Measurements from ENCODE around the gene PIPOX. TPM values are rescaled to one million over a fixed set of nuclear protein-coding genes. Genes with fewer than 3 reads are reported as not detected.
A peak's percentile ranks its signal among the peaks of the same experiment; 100 is the strongest.

Gene PIPOX, protein sequence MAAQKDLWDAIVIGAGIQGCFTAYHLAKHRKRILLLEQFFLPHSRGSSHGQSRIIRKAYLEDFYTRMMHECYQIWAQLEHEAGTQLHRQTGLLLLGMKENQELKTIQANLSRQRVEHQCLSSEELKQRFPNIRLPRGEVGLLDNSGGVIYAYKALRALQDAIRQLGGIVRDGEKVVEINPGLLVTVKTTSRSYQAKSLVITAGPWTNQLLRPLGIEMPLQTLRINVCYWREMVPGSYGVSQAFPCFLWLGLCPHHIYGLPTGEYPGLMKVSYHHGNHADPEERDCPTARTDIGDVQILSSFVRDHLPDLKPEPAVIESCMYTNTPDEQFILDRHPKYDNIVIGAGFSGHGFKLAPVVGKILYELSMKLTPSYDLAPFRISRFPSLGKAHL
- 1.5 to 2.3 TPM (median 2.2 TPM) in 3 replicates for total RNA-seq
- long read RNA-seq, partial matches to known transcripts: 0 of 1 reads
- long read RNA-seq, other reads (novel, unspliced or antisense): 1 of 1 reads

DNA sequence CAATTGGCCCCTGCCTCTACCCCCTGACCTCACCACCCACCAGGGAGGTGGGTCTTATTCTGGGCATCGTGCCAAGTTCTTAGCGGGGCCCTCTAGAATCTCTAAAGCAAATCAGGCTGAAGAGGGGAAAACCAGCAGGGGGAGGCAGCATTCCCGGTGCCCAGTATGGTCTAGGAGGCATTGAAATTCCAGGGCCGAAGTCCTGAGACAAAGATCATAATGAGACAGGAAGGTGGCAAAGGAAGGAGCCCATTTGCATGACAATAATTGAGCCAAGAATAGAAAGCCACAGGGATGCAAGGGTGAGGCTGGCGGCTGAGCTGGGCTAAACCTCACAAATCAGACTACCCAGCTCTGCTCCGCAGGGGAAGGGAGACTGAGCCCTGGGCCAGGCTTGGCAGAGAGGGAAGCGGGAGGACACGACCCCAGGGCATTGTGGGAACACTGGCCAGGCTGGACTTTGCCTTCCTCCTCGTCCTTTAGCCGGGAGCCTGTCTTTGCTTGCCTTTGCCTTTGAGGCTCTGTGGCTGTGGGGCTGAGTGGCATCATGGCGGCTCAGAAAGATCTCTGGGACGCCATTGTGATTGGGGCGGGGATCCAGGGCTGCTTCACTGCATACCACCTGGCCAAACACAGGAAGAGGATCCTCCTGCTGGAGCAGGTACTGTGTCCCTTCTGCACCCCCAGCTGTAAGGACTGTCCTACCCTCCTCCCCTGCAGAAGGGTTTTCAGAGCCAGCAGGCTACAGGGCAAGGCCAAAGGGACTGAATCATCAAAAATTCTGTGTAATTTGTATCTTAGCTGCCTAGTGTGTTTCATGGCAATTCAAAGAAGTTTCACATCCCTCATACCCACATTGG, at the start of gene PIPOX:
TSS of gene PIPOX (plus strand) at position 463 of the 860 bp plus-strand sequence. CDS start at position 548, 85 bp downstream.
- no peak within 1 kb of the TSS for H3K4me3 Mint-ChIP-seq (ENCODE audit: unreplicated experiment)
- peak within 1 kb of the TSS; percentile 70 for H3K27ac Mint-ChIP-seq (ENCODE audit: unreplicated experiment)

DNA sequence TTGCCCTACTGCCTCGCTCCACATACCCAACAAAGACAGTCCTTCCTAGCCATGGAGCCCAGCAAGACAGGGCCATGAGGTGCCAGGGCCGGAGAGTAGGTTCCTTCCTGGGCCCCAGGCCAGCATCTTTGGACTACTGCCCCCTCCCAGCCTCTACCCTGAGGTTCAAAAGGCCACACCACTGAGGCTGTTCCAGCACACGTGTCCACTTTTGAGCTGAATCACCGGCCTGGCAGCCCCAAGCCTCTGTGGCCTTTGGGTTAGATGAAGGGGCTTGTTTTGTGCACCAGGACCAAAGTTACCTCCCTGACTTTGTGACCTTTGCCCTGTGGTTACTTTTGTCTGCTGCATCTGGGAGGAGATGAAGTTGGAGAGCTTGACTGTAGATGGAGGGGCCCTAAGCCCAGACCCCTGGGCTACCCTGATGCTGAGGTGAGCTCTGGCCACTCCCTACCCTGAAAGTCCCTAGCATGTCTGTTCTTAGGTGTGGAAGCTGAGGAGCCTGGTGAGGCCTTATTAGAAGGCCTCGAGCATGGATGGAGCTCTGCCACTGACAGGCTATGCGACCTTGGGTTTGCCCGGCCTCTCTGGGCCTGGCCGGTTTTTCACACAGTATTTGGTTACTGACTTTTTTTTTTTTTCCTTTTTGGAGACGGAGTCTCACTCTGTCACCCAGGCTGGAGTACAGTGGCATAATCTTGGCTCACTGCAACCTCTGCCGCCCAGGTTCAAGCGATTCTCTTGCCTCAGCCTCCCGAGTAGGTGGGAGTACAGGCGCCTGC, 49.1 kb upstream of the PIPOX start:
- Mint-ChIP-seq H3K4me1 (ENCODE audit: low read depth) (no peaks in the 10 kb centered on the region), H3K27ac (ENCODE audit: unreplicated experiment) (no peak overlapping the region), H3K27me3 (ENCODE audit: low read depth) (peaks cover 22% of the 10 kb centered on the region), H3K4me3 (ENCODE audit: unreplicated experiment) (no peak overlapping the region), H3K9me3 (ENCODE audit: low read depth) (no peaks in the 10 kb centered on the region), H3K36me3 (ENCODE audit: low read depth) (no peaks in the 10 kb centered on the region)
- DNase-seq (ENCODE audit: low spot score): no peak
- TF ChIP-seq, protein P1, sequence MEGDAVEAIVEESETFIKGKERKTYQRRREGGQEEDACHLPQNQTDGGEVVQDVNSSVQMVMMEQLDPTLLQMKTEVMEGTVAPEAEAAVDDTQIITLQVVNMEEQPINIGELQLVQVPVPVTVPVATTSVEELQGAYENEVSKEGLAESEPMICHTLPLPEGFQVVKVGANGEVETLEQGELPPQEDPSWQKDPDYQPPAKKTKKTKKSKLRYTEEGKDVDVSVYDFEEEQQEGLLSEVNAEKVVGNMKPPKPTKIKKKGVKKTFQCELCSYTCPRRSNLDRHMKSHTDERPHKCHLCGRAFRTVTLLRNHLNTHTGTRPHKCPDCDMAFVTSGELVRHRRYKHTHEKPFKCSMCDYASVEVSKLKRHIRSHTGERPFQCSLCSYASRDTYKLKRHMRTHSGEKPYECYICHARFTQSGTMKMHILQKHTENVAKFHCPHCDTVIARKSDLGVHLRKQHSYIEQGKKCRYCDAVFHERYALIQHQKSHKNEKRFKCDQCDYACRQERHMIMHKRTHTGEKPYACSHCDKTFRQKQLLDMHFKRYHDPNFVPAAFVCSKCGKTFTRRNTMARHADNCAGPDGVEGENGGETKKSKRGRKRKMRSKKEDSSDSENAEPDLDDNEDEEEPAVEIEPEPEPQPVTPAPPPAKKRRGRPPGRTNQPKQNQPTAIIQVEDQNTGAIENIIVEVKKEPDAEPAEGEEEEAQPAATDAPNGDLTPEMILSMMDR (IDR thresholded peaks at IDR 0.05): no peak

More for the DNA sequence above, at the start of gene PIPOX:
- H3K27me3 Mint-ChIP-seq (ENCODE audit: low read depth): no peaks in the 10 kb centered on the region
- peaks cover 33% of the 10 kb centered on the region for H3K4me1 Mint-ChIP-seq (ENCODE audit: low read depth)
- TF ChIP-seq, protein P1 (IDR thresholded peaks at IDR 0.05): peak; percentile 67
- H3K36me3 Mint-ChIP-seq (ENCODE audit: low read depth): no peaks in the 10 kb centered on the region
- H3K9me3 Mint-ChIP-seq (ENCODE audit: low read depth): no peaks in the 10 kb centered on the region
- no peak for DNase-seq (ENCODE audit: low spot score)

DNA sequence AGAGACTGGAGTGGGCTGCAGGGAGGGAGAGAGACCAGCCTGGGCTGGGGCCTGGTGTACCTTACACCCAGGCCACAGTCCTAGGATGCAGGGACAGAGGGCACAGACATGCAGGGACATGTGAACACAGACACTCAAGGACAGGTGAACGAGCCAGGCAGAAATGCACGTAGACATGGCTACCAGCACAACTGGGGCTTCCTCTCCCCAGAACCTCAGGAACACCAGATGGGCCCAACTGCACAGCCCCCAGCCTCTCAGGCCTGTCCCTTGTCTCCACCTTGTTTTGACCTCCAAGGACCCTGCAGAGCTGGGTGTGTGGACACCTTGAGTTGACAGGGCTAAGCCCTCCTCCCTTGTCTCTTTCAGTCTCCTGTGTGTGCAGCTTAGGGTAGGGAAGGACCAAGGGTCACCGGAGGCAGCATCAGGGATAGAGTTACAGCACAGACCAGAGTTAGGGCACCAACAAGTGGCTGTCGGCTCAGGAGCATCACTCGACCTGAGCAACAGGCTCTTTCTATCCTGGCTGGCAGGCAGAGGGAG, 46.3 kb upstream of the PIPOX start:
- Mint-ChIP-seq H3K36me3 (ENCODE audit: low read depth) (no peaks in the 10 kb centered on the region), H3K4me3 (ENCODE audit: unreplicated experiment) (no peak overlapping the region), H3K27ac (ENCODE audit: unreplicated experiment) (no peak overlapping the region), H3K9me3 (ENCODE audit: low read depth) (no peaks in the 10 kb centered on the region), H3K4me1 (ENCODE audit: low read depth) (no peaks in the 10 kb centered on the region), H3K27me3 (ENCODE audit: low read depth) (peaks cover 29% of the 10 kb centered on the region)
- TF ChIP-seq, protein P1 (IDR thresholded peaks at IDR 0.05): no peak
- no peak for DNase-seq (ENCODE audit: low spot score)

DNA sequence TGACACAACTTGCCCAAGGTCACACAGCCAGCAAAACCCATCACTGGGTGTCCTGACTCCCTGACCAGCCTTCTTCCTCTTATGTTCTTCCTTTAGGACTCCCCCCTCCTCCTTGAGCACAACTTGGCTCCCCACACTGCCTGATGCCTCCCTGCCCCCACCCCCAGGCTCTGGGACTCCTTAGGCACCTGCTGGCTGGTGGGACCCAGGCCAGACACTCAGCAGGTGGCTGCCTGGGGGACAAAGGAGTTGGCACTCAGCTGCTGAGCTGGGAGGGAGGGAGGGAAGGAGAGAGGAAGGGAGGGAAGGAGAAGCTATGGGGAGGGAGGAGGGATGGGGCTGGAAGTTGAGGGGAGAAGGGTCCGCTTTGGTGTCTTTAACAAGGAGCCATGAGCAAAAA, 45.1 kb upstream of the PIPOX start:
- Mint-ChIP-seq H3K4me3 (ENCODE audit: unreplicated experiment) (no peak overlapping the region), H3K36me3 (ENCODE audit: low read depth) (no peaks in the 10 kb centered on the region), H3K27ac (ENCODE audit: unreplicated experiment) (no peak overlapping the region), H3K9me3 (ENCODE audit: low read depth) (no peaks in the 10 kb centered on the region), H3K4me1 (ENCODE audit: low read depth) (no peaks in the 10 kb centered on the region), H3K27me3 (ENCODE audit: low read depth) (peaks cover 28% of the 10 kb centered on the region)
- no peak for DNase-seq (ENCODE audit: low spot score)
- TF ChIP-seq, protein P1 (IDR thresholded peaks at IDR 0.05): no peak
